ENCODE results near the gene KLK2. TPM values are rescaled to one million over a fixed set of nuclear protein-coding genes. Genes with fewer than 3 reads are reported as not detected.

Gene KLK2
- total RNA-seq, 1 donor = not detected

- H3K27ac ChIP-seq (ENCODE audit: low read depth, low read length) = no peak overlapping the region
- H3K36me3 ChIP-seq (ENCODE audit: insufficient read depth, low read length) = no peaks in the 10 kb centered on the region
- no peak for TF ChIP-seq CTCF (IDR thresholded peaks at IDR 0.05; ENCODE audit: extremely low read depth, low read depth, low read length)
- no peaks in the 10 kb centered on the region for H3K79me2 ChIP-seq (ENCODE audit: insufficient read depth, low read length)
- H4K20me1 ChIP-seq (ENCODE audit: insufficient read depth, low read length) = no peaks in the 10 kb centered on the region
- H2AFZ ChIP-seq (ENCODE audit: low read length) = no peak overlapping the region
- no peaks in the 10 kb centered on the region for H3K4me1 ChIP-seq (ENCODE audit: insufficient read depth, low read length)
- no peak overlapping the region for H3K4me2 ChIP-seq (ENCODE audit: insufficient read depth, low read length)
- no peak overlapping the region for H3K4me3 ChIP-seq (ENCODE audit: insufficient read depth, low read length)
- H3K9me3 ChIP-seq (ENCODE audit: low read depth, low read length) = no peaks in the 10 kb centered on the region
- no peak for DNase-seq (ENCODE audit: insufficient read length, low spot score, missing footprints)
- H3K27me3 ChIP-seq (ENCODE audit: insufficient read depth, low read length) = no peaks in the 10 kb centered on the region
These were observed 24.4 kb downstream of the KLK2 start for GRCh38 chr19:50897612-50898011.

- Histone ChIP-seq H3K27ac (ENCODE audit: low read depth, low read length) (no peak overlapping the region), H3K4me3 (ENCODE audit: insufficient read depth, low read length) (no peak overlapping the region), H3K27me3 (ENCODE audit: insufficient read depth, low read length) (no peaks in the 10 kb centered on the region), H3K79me2 (ENCODE audit: insufficient read depth, low read length) (no peaks in the 10 kb centered on the region), H3K4me1 (ENCODE audit: insufficient read depth, low read length) (no peaks in the 10 kb centered on the region), H2AFZ (ENCODE audit: low read length) (no peak overlapping the region), H3K4me2 (ENCODE audit: insufficient read depth, low read length) (no peak overlapping the region), H3K36me3 (ENCODE audit: insufficient read depth, low read length) (no peaks in the 10 kb centered on the region), H3K9me3 (ENCODE audit: low read depth, low read length) (no peaks in the 10 kb centered on the region), H4K20me1 (ENCODE audit: insufficient read depth, low read length) (no peaks in the 10 kb centered on the region)
- DNase-seq (ENCODE audit: insufficient read length, low spot score, missing footprints) = no peak
- TF ChIP-seq CTCF (IDR thresholded peaks at IDR 0.05; ENCODE audit: extremely low read depth, low read depth, low read length) = no peak
These were observed 24.8 kb downstream of the KLK2 start for GRCh38 chr19:50898018-50898417.

GRCh38 chr19:50899569-50899968, 26.3 kb downstream of the KLK2 start:
- Histone ChIP-seq H2AFZ (ENCODE audit: low read length) (no peak overlapping the region), H3K36me3 (ENCODE audit: insufficient read depth, low read length) (no peaks in the 10 kb centered on the region), H3K4me3 (ENCODE audit: insufficient read depth, low read length) (no peak overlapping the region), H3K4me1 (ENCODE audit: insufficient read depth, low read length) (no peaks in the 10 kb centered on the region), H3K27ac (ENCODE audit: low read depth, low read length) (no peak overlapping the region), H3K79me2 (ENCODE audit: insufficient read depth, low read length) (no peaks in the 10 kb centered on the region), H4K20me1 (ENCODE audit: insufficient read depth, low read length) (no peaks in the 10 kb centered on the region), H3K4me2 (ENCODE audit: insufficient read depth, low read length) (no peak overlapping the region), H3K27me3 (ENCODE audit: insufficient read depth, low read length) (no peaks in the 10 kb centered on the region), H3K9me3 (ENCODE audit: low read depth, low read length) (no peaks in the 10 kb centered on the region)
- no peak for TF ChIP-seq CTCF (IDR thresholded peaks at IDR 0.05; ENCODE audit: extremely low read depth, low read depth, low read length)
- no peak for DNase-seq (ENCODE audit: insufficient read length, low spot score, missing footprints)

- no peak overlapping the region for H3K4me3 ChIP-seq (ENCODE audit: insufficient read depth, low read length)
- no peak overlapping the region for H3K27ac ChIP-seq (ENCODE audit: low read depth, low read length)
- no peak for DNase-seq (ENCODE audit: insufficient read length, low spot score, missing footprints)
- no peak overlapping the region for H3K4me2 ChIP-seq (ENCODE audit: insufficient read depth, low read length)
- TF ChIP-seq CTCF (IDR thresholded peaks at IDR 0.05; ENCODE audit: extremely low read depth, low read depth, low read length) = no peak
- H4K20me1 ChIP-seq (ENCODE audit: insufficient read depth, low read length) = no peaks in the 10 kb centered on the region
- H3K36me3 ChIP-seq (ENCODE audit: insufficient read depth, low read length) = no peaks in the 10 kb centered on the region
- peaks cover 3% of the 10 kb centered on the region for H3K27me3 ChIP-seq (ENCODE audit: insufficient read depth, low read length)
- H3K9me3 ChIP-seq (ENCODE audit: low read depth, low read length) = no peaks in the 10 kb centered on the region
- H3K4me1 ChIP-seq (ENCODE audit: insufficient read depth, low read length) = no peaks in the 10 kb centered on the region
- no peaks in the 10 kb centered on the region for H3K79me2 ChIP-seq (ENCODE audit: insufficient read depth, low read length)
- no peak overlapping the region for H2AFZ ChIP-seq (ENCODE audit: low read length)
These were observed 29.4 kb downstream of the KLK2 start for GRCh38 chr19:50902640-50903039.
